PC-9 (cell line): ENCODE data around the gene B4GALT3.

Experiments used
- CTCF ChIP-seq: fragments of 200-600 bp; sonication (generic); conservative IDR thresholded peaks from 2 replicates; pipeline ENCODE4 v1.6.1; 2017; ENCODE audit warnings: mixed run types, antibody characterized with exemption, mild to moderate bottlenecking, moderate library complexity
- EZH2 ChIP-seq: fragments of 200-600 bp; sonication (generic); IDR thresholded peaks from 2 replicates; pipeline ENCODE4 v1.8.0; 2017; ENCODE audit warnings: antibody characterized with exemption, low read depth

DNA sequence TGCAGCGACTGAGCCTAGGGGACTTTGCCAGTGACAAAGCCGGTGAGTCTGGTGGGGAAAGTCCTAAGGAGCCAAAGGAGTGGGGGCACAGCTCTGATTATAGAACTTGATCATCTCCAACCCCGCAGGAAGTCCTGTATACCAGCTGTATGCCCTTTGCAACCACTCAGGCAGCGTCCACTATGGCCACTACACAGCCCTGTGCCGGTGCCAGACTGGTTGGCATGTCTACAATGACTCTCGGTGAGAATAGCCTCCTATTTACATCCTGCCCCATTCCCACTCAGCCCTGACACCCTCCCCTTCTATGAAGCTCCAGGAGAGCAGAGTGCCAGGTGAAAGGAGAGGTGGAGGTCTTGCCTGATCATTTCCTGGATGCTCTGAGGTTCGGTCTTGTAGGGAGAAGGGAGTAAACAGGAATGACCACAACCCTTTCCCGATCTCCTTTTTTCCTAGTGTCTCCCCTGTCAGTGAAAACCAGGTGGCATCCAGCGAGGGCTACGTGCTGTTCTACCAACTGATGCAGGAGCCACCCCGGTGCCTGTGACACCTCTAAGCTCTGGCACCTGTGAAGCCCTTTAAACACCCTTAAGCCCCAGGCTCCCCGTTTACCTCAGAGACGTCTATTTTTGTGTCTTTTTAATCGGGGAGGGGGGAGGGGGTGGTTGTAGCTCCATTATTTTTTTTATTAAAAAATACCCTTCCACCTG is 12.3 kb downstream of the B4GALT3 start:
- no peak for TF ChIP-seq CTCF
- no peak for TF ChIP-seq EZH2
